GM18909 (cell line): ENCODE measurements around the gene TAS2R31.
"Not testable (repeated sequence)": the region's sequence is repeated elsewhere in the genome, so short reads cannot be mapped to it uniquely, and the experiment has no call there.

Source experiments
- ATAC-seq: cut with Tn5 transposase; IDR thresholded peaks from one replicate; pipeline ENCODE4 v1.9.1; 2021; ENCODE audit warnings: mild to moderate bottlenecking; ENCODE audit not compliant: unreplicated experiment, poor library complexity

The TAS2R31 gene, protein sequence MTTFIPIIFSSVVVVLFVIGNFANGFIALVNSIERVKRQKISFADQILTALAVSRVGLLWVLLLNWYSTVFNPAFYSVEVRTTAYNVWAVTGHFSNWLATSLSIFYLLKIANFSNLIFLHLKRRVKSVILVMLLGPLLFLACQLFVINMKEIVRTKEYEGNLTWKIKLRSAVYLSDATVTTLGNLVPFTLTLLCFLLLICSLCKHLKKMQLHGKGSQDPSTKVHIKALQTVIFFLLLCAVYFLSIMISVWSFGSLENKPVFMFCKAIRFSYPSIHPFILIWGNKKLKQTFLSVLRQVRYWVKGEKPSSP

DNA sequence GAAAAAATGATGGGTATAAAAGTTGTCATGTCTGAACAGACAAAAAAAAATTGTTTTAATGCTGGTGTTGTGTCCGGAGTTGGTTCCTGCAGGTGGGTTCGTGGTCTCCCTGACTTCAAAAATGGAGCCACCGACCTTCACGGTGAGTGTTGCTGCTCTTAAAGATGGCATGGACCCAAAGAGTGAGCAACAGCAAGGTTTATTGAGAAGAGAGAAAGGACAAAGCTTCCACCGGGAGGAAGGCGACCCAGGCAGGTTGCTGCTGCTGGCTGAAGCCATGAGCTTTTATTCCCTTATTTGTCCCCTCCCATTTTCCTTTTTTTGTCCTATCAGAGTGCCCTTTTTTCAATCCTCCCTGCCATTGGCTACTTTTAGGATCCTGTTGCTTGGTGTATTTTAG is at the start of gene TAS2R31:
Gene TAS2R31 (minus strand): TSS at position 101 of the 400 bp plus-strand sequence. CDS start 72 bp downstream, at position 29.
- ATAC-seq = no peak

DNA sequence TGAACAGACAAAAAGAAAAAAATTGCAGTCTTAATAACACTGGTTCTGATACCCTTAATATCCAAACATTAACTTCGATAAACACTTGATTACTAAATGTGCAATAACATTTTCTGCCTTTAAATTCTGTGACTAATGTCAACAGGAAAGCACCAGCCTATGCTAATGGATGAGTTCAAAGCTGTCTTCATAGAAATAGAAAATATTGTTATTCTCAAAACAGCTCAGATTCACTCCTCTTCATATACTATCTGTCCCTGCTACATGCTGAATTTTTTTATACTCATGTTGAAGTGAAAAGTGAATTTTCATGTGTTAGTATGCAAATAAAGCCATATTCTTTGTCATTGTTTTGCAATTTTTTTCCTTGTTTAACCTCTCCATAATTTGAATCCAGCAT is 47.0 kb upstream of the TAS2R31 start:
- no peak for ATAC-seq

DNA sequence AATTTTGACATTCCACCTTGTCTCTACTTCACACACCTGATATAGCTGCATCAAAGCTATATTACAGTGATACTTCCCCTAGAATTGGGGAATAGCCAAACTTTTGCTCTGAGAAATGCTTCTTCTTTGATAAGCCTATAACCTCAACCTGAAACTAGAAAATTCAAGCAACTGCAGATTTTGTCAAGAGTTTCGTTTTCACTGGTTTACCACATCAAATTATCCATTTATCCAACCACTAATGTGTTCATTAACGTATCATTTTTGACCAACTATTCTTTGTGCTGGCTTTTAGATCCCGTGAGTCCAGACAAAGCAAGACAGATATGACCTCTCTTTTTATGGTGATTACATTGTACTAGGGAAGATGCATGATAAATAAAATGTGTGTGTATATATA is 44.4 kb upstream of the TAS2R31 start:
- no peak for ATAC-seq

DNA sequence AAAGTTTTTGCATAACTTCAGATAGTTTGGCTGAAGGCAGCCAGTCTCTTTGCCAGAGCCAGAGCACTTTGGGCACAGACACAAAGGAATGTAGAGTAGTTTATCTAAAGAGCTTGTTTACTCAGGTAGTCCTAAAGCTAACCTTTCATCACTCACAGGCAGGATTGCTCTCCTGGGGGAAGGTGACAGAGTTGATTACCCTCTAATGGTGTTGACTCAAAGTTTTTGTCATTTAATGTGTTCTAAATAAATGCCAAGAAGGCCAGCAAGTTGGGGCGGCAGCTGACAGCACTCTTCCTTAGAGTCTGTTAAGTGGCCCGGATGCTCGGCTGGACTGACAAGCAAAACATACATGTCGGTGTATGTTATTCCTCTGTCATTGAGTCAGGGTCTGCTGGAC is 40.2 kb upstream of the TAS2R31 start:
- no peak for ATAC-seq

DNA sequence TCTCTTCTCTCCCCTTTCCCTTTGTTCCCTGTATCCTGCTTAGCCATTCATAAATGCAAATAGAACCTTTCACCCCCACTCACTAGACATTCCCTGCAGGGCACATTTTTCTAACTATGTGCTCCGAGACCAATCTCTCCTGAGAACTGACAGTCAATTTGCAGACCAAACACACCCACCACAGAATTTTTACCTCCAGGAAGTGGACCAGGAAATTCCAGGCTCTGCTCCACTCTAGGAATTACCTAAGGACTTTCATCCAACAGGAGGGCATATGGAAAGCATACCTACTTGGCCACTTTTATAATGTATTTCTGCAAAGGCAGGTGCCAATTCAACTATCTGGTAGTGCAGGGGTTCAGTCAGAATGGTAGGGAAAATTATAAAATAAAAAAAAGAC is 39.8 kb upstream of the TAS2R31 start:
- ATAC-seq = no peak

DNA sequence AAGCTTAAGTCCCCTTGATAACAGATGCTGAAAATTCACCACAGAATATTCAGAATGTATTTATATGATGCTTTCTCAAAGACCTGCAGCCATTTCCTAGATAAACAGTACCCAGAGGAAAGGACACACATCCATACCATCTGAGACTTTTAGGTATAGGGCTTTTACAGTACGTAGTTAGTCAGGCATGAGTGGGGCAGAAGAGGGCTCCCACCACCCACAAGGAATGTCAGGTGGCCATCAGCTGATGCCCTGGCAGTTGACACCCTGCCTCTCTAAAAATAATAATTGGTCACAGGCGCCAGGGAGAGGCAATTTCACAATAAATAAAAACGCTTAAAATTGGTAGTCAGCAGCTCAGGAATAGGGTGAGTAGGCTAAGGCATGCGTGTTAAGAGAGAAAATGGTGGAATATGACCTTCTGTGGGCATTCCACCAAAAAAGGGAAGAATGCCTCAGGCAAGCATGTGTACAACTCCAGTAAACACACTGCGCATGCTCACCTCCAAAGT is 38.7 kb upstream of the TAS2R31 start:
- no peak for ATAC-seq

DNA sequence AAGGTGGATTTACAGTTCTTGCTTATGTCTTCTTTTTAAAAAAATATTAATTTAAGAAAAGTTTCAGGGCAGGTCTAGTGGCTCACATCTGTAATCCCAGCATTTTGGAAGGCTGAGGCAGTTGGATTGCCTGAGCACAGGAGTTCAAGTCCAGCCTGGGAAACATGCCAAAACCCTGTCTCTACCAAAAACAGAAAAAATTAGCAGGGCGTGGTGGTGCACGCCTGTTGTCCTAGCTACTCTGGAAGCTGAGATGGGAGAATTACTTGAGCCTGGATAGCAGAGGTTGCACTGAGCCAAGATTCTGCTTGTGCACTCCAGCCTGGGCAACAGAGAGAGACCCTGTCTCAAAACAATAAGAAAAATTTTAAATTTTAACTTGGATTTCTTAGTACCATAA is 36.3 kb upstream of the TAS2R31 start:
- no peak for ATAC-seq

DNA sequence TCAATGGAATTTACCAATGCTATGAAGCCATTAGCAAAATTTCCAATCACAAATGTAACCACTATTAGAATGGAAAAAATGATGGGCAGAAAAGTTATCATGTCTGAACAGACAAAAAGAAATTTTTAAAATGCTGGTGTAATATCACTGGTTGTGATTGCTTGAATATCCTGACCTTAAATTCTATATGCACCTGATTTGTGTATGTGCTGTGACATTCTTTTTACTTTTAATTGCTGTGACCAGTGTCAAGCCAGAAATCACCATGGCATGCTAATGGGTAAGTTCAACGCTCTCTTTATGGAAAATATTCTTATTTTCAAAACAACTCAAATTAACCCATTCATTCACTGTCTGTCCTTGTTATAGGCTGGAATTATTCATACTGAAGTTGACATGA is 31.0 kb upstream of the TAS2R31 start, which contains the start of gene TAS2R46:
Gene TAS2R46 (minus strand): TSS at position 101 of the 400 bp plus-strand sequence. CDS start 0 bp downstream, at position 101.
- not testable (repeated sequence) for ATAC-seq

DNA sequence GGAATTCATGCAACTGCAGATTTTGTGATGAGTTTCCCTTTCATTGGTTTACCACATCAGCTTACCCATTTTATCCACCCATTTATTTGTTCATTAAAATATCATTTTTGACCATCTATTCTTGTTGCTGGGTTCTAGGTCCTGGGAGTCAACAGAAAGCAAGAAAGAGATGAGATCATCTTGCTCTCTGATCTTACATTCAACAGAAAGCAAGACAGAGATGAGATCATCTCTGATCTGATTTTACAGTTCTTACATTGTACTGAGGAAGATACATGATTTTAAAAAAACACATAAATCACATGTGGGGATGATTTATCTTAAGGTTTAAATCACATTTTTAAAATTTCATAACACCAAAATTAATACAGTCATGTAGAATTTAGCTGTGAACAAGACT is 28.6 kb upstream of the TAS2R31 start:
- no peak for ATAC-seq

DNA sequence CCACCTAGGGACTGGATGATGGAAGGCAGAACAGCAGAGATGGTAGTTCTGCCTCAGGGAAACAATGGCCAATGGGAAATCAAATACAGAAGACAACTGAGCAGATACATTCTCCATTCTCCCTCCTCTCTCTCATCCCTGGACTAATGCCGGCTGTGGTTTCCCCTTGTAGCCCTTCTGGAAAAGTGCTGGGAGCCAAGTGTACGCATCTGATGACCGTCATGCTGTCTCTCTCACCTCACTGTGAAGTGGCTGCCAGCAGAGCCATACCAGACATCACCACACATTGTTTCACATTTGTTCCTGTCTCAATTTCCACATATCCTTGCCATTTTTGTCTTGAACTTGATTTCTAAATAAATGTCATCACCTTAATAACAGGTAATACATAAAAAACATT is 27.8 kb upstream of the TAS2R31 start:
- no peak for ATAC-seq

DNA sequence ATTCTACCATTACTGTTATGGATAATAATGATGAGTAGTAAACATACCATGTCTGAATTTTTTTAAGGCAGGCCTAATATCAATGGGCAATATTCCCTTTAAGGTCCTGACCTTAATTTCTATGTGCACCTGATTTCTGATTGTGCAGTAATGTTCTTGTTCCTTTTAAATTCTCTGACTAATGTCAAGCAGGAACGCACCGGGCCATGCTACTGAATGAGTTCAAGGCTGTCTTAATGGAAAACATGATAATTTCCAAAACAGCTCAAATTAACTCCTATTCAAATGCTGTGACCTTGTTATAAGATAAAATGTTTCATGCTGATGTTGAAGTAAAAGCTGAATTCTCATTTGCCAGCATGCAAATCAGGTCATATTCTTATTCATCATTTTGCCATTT is 24.1 kb upstream of the TAS2R31 start:
- ATAC-seq = no peak

DNA sequence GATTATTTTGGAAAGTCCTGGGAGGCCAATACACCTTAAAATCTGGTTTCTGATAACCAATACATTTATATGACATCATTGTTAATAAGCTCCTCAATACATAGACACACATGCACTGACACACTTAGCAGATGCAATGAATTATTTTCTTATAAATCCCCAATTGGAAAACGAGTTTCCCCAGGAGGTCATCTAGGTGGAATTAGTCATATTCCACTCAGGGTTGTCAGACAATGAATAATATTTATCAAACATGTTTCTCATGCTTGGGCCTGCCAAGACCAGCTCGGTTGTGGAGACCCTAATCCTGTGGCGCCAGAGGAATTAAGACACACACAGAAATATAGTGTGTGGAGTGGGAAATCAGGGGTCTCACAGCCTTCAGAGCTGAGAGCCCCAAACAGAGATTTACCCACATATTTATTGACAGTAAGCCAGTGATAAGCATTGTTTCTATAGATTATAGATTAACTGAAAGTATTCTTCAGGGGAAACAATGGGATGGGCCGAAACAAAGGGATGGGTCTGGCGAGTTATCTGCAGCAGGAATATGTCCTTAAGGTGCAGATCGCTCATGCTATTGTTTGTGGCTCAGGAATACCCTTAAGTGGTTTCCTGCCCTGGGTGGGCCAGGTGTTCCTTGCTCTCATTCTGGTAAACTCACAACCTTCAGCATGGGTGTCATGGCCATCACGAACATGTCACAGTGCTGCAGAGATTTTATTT is 18.8 kb upstream of the TAS2R31 start:
- not testable (repeated sequence) for ATAC-seq

DNA sequence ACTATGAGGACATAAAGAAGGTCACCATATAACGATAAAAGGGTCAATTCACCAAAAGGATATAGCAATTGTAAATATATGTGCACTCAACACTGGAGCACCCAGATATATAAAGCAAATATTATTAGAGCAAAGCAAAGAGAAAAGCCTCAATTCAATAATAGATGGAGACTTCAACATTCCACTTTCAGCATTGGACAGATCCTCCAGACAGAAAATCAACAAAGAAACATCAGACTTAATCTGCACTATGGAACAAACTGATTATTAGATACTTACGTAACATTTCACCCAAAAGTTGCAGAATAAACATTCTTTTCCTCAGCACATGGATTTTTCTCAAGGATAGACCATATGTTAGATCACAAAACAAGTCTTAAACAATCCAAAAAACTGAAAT is 10.2 kb upstream of the TAS2R31 start:
- ATAC-seq = not testable (repeated sequence)

DNA sequence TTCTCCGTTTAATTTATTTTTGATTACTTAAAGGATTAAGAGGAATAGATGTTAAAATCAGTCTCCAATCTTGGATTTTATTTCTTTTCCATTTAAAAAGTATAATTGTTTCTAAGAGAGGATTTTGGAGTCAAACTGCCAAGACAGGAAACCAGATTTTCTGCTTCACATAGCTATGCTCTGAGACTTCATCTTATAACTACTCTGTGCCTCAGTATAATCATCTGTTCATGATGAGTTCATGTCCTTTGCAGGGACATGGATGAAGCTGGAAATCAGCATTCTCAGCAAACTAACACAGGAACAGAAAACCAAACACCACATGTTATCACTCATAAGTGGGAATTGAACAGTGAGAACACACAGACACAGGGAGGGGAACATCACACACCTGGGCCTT is 9.0 kb upstream of the TAS2R31 start:
- ATAC-seq = no peak

DNA sequence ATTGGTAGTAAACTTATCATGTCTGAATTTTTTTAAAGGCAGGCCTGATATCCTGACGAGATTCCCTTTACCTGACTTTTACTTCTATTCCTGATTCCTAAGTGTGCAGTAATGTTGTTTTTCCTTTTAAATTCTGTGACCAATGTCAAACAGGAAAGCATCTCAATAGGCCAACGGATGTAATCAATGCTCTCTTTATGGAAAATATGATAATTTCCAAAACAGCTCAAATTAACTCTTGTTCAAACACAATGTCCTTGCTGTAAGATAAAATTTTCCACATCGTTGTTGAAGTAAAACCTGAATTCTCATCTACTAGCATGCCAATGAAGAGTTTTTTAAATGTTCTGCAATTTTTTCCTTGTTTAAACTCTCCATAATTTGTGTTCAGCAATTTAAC is 8.0 kb upstream of the TAS2R31 start:
- ATAC-seq = no peak

DNA sequence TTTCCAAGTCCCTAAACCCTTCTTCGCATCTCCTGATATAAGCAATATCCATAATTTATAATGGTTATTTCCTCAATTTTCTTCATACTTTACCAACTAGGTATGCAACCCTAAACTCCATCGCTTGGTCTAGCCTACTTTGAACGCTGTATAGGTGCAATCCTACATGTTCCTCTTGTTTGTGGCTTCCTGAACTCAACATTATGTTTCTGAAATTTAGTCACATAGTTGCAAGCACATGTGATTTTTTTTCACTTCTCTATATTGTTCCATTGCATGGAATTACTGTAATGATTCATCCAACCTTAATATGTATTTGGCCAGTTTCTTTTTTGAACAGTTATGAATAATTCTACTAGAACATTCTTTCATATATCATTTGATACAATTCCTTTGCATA is 2.8 kb upstream of the TAS2R31 start:
- ATAC-seq = not testable (repeated sequence)

DNA sequence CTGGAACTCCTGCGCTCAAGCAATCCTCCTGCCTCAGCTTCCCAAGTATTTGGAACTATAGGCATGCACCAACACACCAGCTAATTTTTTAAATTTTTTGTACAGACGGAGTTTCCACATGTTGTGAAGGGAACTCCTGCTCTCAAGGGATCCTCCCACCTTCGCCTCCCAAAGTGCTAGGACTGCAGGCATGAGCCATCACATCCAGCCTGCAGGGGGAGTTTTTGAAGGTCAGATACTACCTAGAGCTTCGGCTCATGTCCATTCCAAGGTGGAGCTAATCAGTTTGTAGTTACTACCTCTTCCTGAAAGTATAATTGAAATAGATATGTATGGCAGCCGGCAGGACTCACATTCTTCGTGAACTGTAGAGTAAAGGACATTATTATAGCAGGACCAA is 5.1 kb downstream of the TAS2R31 start:
- no peak for ATAC-seq

DNA sequence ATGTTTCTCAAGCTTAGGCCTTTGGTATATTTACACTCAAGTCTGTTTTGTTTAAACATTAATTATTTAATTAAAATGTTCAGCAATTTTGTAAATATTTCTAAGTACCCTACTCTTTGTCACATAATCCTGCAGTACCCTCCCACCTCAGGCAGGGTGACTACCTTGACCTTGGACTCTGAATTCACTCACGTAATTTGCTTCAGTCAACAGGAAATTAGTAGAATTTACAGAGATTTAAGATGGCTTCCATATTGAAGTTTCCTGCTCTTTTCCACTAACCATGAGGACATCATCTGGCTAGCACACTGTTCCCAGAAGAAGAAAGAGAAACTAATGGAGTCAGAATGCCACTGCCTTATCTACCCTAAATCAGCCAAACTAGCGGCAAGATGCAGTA is 7.8 kb downstream of the TAS2R31 start:
- ATAC-seq = no peak

DNA sequence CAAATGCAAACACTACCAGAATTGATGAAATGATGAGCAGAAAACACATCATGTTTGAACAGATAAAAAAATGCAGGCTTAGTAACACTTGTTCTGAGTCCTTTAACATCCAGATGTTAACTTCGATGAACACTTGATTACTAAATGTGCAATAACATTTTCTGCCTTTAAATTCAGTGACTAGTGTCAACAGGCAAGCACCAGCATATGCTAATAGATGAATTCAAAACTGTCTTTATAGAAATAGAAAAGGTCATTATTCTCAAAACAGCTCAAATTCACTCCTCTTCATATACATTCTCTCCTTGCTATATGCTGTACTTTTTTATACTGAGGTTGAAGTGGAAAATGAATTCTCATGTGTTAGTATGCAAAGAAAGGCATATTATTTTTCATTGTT is 8.7 kb downstream of the TAS2R31 start, which contains the start of gene TAS2R19:
Gene TAS2R19 (minus strand): TSS at position 101 of the 400 bp plus-strand sequence. CDS start 49 bp downstream, at position 52.
- ATAC-seq = no peak

DNA sequence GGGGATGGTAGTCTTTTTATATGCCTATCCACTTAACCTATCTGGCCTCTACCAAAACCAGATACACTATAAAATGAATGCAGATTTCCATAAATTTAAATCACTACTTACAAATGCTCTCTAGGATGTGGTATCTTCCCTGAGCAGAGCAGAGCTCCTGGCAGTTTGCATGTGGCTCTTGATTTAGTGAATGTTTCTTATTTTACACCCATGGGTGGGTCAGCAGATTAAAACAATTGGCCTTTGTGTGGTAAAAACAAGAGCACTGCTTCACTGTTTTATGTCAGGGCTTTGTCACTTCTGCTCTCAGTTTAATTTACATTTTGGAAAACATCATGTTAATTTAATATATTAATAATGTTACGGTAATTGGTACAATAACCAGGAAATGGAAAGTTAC is 14.3 kb downstream of the TAS2R31 start:
- no peak for ATAC-seq

DNA sequence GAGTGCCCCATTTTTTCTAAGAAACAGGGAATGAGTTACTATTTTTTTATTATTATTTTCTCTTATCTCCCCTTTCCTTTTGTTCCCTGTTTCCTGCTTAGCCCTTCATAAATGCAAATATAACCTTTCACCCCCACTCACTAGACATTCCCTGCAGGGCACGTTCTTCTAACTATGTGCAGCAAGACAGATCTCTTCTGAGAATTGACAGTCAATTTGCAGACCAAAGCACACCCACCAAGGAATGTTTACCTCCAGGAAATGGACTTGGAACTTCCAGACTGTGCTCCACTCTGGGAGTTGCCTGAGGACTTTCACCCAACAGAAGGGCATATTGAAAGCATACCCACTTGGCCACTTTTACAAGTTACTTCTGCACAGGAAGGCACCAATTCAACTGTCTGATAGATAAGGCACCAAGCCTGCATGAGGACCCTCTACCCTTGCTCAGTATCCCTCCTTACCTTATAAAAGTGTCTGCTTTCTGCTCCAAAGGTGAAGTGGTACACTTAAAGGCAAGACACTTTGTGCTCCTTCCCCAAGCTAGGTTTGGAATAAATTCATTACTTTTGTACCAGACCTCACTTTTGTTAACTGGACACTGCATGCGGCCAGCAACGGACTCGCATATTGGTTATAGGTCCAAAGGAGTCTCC is 15.3 kb downstream of the TAS2R31 start:
- no peak for ATAC-seq
